GM23338 (cell line): ENCODE data around the gene ELMOD3.

ENCODE experiments used
- CREB1 ChIP-seq: fragments of 250-450 bp; sonication (Bioruptor Pico); IDR thresholded peaks from 2 replicates; pipeline ENCODE4 v1.5.0; 2020; ENCODE audit warnings: low read depth, mild to moderate bottlenecking, moderate library complexity
- EZH2 ChIP-seq: fragments of 200-600 bp; sonication (generic); IDR thresholded peaks from one replicate; pipeline ENCODE4 v1.8.0; 2017; ENCODE audit warnings: antibody characterized with exemption, mild to moderate bottlenecking, low read depth; ENCODE audit not compliant: unreplicated experiment
- EZH2phosphoT487 ChIP-seq: fragments of 200-600 bp; sonication (generic); IDR thresholded peaks from one replicate; pipeline ENCODE4 v1.8.1; 2018; ENCODE audit warnings: antibody characterized with exemption; ENCODE audit not compliant: unreplicated experiment
- JUNB ChIP-seq: IDR thresholded peaks from one replicate; pipeline ENCODE4 v1.6.1; 2016; ENCODE audit warnings: antibody characterized with exemption; ENCODE audit not compliant: unreplicated experiment
- POLR2AphosphoS5 ChIP-seq: IDR thresholded peaks from 2 replicates; pipeline ENCODE4 v1.6.1; 2016; ENCODE audit warnings: antibody characterized with exemption, low read depth
- STAT1 ChIP-seq: IDR thresholded peaks from one replicate; pipeline ENCODE4 v1.6.1; 2016; ENCODE audit warnings: antibody characterized with exemption; ENCODE audit not compliant: unreplicated experiment
- TF ChIP-seq, protein P1 (sequence below), 2 experiments: fragments of 200-600 bp in 1 of 2; sonication (generic) in 1 of 2; conservative IDR thresholded peaks; 2 replicates each; pipeline versions ENCODE4 v1.5.1 to v1.6.1; 2016 to 2017; ENCODE audit warnings: antibody characterized with exemption in 2 of 2, low read depth in 2 of 2, mild to moderate bottlenecking in 2 of 2, moderate library complexity in 1 of 2
- TF ChIP-seq, protein P2 (sequence below): IDR thresholded peaks from one replicate; pipeline ENCODE4 v1.6.1; 2018; ENCODE audit warnings: antibody characterized with exemption; ENCODE audit not compliant: unreplicated experiment
- TF ChIP-seq, protein P3 (sequence below): fragments of 250-450 bp; sonication (Bioruptor Pico); IDR thresholded peaks from 2 replicates; pipeline ENCODE4 v1.5.0; 2020; ENCODE audit warnings: mild to moderate bottlenecking, moderate library complexity

DNA sequence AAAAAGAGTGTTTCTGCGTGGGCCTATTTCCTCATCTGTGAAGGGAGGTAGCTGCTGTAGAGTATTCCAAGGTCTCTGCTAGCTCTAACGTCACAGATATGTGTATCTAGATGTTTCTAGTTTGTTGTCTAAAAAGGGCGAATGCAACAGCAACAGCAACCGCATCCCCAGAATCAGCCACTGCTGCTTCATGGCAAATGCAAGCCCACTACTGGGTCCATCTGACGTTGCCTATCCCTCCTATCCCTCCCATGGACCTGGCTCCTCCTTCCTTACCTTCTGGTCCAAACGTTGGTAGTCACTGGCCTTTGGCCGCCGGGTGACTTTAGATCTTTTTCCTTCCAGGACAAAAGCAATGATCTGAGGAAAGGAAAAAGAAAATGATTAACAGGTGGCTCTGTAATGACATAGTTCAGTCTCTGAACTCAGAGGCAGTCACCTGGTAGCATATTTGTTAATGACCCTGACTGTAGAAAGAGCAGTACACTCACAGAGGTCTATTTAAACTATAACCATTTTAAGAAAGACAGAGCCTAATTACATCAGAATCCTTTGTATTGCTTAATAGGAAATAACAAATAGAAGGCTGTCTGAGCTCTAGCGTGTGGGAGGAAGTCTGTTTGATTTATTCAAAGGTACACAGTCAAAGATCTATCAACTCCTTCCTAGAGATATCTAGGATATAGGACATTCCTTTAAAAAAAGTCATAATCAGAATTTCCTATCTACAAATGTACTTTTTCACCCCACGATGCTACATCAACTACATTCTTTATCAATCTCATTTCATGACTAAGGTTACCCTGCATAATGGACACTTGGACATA lies 29.7 kb upstream of the ELMOD3 start:
- TF ChIP-seq, protein P1, sequence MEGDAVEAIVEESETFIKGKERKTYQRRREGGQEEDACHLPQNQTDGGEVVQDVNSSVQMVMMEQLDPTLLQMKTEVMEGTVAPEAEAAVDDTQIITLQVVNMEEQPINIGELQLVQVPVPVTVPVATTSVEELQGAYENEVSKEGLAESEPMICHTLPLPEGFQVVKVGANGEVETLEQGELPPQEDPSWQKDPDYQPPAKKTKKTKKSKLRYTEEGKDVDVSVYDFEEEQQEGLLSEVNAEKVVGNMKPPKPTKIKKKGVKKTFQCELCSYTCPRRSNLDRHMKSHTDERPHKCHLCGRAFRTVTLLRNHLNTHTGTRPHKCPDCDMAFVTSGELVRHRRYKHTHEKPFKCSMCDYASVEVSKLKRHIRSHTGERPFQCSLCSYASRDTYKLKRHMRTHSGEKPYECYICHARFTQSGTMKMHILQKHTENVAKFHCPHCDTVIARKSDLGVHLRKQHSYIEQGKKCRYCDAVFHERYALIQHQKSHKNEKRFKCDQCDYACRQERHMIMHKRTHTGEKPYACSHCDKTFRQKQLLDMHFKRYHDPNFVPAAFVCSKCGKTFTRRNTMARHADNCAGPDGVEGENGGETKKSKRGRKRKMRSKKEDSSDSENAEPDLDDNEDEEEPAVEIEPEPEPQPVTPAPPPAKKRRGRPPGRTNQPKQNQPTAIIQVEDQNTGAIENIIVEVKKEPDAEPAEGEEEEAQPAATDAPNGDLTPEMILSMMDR (conservative IDR thresholded peaks at IDR 0.05; ENCODE audit: low read depth in 2 of 2) = no peak
- TF ChIP-seq POLR2AphosphoS5 (no peak), EZH2 (no peak), EZH2phosphoT487 (no peak), CREB1 (CRISPR knock-in tag) (no peak), JUNB (no peak), STAT1 (no peak)
- TF ChIP-seq, protein P2, sequence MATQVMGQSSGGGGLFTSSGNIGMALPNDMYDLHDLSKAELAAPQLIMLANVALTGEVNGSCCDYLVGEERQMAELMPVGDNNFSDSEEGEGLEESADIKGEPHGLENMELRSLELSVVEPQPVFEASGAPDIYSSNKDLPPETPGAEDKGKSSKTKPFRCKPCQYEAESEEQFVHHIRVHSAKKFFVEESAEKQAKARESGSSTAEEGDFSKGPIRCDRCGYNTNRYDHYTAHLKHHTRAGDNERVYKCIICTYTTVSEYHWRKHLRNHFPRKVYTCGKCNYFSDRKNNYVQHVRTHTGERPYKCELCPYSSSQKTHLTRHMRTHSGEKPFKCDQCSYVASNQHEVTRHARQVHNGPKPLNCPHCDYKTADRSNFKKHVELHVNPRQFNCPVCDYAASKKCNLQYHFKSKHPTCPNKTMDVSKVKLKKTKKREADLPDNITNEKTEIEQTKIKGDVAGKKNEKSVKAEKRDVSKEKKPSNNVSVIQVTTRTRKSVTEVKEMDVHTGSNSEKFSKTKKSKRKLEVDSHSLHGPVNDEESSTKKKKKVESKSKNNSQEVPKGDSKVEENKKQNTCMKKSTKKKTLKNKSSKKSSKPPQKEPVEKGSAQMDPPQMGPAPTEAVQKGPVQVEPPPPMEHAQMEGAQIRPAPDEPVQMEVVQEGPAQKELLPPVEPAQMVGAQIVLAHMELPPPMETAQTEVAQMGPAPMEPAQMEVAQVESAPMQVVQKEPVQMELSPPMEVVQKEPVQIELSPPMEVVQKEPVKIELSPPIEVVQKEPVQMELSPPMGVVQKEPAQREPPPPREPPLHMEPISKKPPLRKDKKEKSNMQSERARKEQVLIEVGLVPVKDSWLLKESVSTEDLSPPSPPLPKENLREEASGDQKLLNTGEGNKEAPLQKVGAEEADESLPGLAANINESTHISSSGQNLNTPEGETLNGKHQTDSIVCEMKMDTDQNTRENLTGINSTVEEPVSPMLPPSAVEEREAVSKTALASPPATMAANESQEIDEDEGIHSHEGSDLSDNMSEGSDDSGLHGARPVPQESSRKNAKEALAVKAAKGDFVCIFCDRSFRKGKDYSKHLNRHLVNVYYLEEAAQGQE = no peak
- TF ChIP-seq, protein P3, sequence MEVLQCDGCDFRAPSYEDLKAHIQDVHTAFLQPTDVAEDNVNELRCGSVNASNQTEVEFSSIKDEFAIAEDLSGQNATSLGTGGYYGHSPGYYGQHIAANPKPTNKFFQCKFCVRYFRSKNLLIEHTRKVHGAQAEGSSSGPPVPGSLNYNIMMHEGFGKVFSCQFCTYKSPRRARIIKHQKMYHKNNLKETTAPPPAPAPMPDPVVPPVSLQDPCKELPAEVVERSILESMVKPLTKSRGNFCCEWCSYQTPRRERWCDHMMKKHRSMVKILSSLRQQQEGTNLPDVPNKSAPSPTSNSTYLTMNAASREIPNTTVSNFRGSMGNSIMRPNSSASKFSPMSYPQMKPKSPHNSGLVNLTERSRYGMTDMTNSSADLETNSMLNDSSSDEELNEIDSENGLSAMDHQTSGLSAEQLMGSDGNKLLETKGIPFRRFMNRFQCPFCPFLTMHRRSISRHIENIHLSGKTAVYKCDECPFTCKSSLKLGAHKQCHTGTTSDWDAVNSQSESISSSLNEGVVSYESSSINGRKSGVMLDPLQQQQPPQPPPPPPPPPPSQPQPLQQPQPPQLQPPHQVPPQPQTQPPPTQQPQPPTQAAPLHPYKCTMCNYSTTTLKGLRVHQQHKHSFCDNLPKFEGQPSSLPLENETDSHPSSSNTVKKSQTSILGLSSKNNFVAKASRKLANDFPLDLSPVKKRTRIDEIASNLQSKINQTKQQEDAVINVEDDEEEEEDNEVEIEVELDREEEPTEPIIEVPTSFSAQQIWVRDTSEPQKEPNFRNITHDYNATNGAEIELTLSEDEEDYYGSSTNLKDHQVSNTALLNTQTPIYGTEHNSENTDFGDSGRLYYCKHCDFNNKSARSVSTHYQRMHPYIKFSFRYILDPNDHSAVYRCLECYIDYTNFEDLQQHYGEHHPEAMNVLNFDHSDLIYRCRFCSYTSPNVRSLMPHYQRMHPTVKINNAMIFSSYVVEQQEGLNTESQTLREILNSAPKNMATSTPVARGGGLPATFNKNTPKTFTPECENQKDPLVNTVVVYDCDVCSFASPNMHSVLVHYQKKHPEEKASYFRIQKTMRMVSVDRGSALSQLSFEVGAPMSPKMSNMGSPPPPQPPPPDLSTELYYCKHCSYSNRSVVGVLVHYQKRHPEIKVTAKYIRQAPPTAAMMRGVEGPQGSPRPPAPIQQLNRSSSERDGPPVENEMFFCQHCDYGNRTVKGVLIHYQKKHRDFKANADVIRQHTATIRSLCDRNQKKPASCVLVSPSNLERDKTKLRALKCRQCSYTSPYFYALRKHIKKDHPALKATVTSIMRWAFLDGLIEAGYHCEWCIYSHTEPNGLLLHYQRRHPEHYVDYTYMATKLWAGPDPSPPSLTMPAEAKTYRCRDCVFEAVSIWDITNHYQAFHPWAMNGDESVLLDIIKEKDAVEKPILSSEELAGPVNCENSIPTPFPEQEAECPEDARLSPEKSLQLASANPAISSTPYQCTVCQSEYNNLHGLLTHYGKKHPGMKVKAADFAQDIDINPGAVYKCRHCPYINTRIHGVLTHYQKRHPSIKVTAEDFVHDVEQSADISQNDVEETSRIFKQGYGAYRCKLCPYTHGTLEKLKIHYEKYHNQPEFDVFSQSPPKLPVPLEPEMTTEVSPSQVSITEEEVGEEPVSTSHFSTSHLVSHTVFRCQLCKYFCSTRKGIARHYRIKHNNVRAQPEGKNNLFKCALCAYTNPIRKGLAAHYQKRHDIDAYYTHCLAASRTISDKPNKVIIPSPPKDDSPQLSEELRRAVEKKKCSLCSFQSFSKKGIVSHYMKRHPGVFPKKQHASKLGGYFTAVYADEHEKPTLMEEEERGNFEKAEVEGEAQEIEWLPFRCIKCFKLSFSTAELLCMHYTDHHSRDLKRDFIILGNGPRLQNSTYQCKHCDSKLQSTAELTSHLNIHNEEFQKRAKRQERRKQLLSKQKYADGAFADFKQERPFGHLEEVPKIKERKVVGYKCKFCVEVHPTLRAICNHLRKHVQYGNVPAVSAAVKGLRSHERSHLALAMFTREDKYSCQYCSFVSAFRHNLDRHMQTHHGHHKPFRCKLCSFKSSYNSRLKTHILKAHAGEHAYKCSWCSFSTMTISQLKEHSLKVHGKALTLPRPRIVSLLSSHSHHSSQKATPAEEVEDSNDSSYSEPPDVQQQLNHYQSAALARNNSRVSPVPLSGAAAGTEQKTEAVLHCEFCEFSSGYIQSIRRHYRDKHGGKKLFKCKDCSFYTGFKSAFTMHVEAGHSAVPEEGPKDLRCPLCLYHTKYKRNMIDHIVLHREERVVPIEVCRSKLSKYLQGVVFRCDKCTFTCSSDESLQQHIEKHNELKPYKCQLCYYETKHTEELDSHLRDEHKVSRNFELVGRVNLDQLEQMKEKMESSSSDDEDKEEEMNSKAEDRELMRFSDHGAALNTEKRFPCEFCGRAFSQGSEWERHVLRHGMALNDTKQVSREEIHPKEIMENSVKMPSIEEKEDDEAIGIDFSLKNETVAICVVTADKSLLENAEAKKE (CRISPR knock-in tag) = no peak
